Right lobe of liver (tissue), 4 donors: ENCODE measurements around the gene RIMS4.

Experiments used
- CTCF ChIP-seq, 4 donors: fragments of 200-600 bp in 3 of 4; fragments of 450-650 bp in 1 of 4; IDR thresholded peaks; one replicate each; pipeline versions ENCODE4 v1.5.1 to v1.8.0; 2016 to 2022; ENCODE audit warnings: antibody characterized with exemption in 4 of 4, mild to moderate bottlenecking in 2 of 4
- POLR2A ChIP-seq: fragments of 450-650 bp; IDR thresholded peaks from one replicate; pipeline ENCODE4 v1.6.1; 2017; ENCODE audit warnings: antibody characterized with exemption, mild to moderate bottlenecking
- donor health status: DM: no; HTN: no; CAD: no.
- donor health status: DM: no; HTN: no; CAD: no.
- donor health status: DM: no; HTN: yes; CAD: no.

GRCh38 chr20:44841955-44842354, 31.6 kb upstream of the RIMS4 start:
- TF ChIP-seq CTCF (IDR thresholded peaks at IDR 0.05) (no peak), POLR2A (no peak)
